HCT116 (cell line): ENCODE measurements around the gene TGFBR3.

Source experiments
- CEBPB ChIP-seq: IDR thresholded peaks from 2 replicates; pipeline ENCODE4 v1.6.1; 2012; ENCODE audit warnings: low read depth
- CTCF ChIP-seq, 3 experiments: fragments of 200-600 bp in 1 of 3; sonication (generic) in 1 of 3; IDR thresholded peaks in 2 of 3; conservative IDR thresholded peaks in 1 of 3; 2 replicates each; pipeline ENCODE4 v1.5.1; 2012 to 2017; ENCODE audit warnings: low read depth in 2 of 3, low read length in 2 of 3, antibody characterized with exemption in 1 of 3, borderline replicate concordance in 1 of 3, control low read depth in 1 of 3, mild to moderate bottlenecking in 1 of 3, mixed read lengths in 1 of 3, mixed run types in 1 of 3, moderate library complexity in 1 of 3; ENCODE audit not compliant: insufficient read depth in 1 of 3
- EZH2 ChIP-seq: fragments of 200-600 bp; sonication (generic); IDR thresholded peaks from 2 replicates; pipeline ENCODE4 v1.6.1; 2017; ENCODE audit warnings: antibody characterized with exemption, mixed run types
- EZH2phosphoT487 ChIP-seq: fragments of 200-600 bp; IDR thresholded peaks from 2 replicates; pipeline ENCODE4 v1.6.1; 2018; ENCODE audit warnings: antibody characterized with exemption, borderline replicate concordance
- FOSL1 ChIP-seq: IDR thresholded peaks from 2 replicates; pipeline ENCODE4 v1.6.1; 2012; ENCODE audit warnings: low read depth
- JUND ChIP-seq: IDR thresholded peaks from 2 replicates; pipeline ENCODE4 v1.6.1; 2012
- MAX ChIP-seq: IDR thresholded peaks from 2 replicates; pipeline ENCODE4 v1.6.1; 2012
- POLR2A ChIP-seq: IDR thresholded peaks from 2 replicates; pipeline ENCODE4 v1.7.0; 2011; ENCODE audit warnings: borderline replicate concordance; ENCODE audit not compliant: insufficient read depth, insufficient read length; ENCODE audit errors: extremely low read depth
- POLR2AphosphoS5 ChIP-seq: IDR thresholded peaks from 2 replicates; pipeline ENCODE4 v1.6.1; 2011; ENCODE audit warnings: mild to moderate bottlenecking, low read depth, low read length, moderate library complexity
- RAD21 ChIP-seq: IDR thresholded peaks from 2 replicates; pipeline ENCODE4 v1.6.1; 2012; ENCODE audit warnings: low read depth, mild to moderate bottlenecking
- REST ChIP-seq: IDR thresholded peaks from 2 replicates; pipeline ENCODE4 v1.6.1; 2012; ENCODE audit warnings: low read depth
- TCF7L2 ChIP-seq: IDR thresholded peaks from 2 replicates; pipeline ENCODE4 v1.7.0; 2011; ENCODE audit warnings: borderline replicate concordance, inconsistent platforms; ENCODE audit not compliant: insufficient read depth, insufficient read length; ENCODE audit errors: extremely low read depth
- YY1 ChIP-seq: IDR thresholded peaks from 2 replicates; pipeline ENCODE4 v1.6.1; 2011; ENCODE audit warnings: low read length, low read depth, moderate library complexity, mild to moderate bottlenecking; ENCODE audit not compliant: insufficient replicate concordance; ENCODE audit errors: extremely low read depth
- ZBTB33 ChIP-seq: IDR thresholded peaks from 2 replicates; pipeline ENCODE4 v1.6.1; 2011; ENCODE audit warnings: mild to moderate bottlenecking, low read length, moderate library complexity; ENCODE audit not compliant: insufficient replicate concordance; ENCODE audit errors: extremely low read depth

- TF ChIP-seq CEBPB, result no peak
- no peak for TF ChIP-seq CTCF (IDR thresholded peaks at IDR 0.05 in 2 of 3, conservative IDR thresholded peaks at IDR 0.05 in 1 of 3; ENCODE audit: borderline replicate concordance in 1 of 3, insufficient read depth in 1 of 3, low read depth in 2 of 3, low read length in 2 of 3)
- no peak for TF ChIP-seq POLR2A
- no peak for TF ChIP-seq TCF7L2
- TF ChIP-seq YY1, result no peak
- TF ChIP-seq REST, result no peak
- no peak for TF ChIP-seq EZH2phosphoT487
- TF ChIP-seq EZH2, result no peak
- TF ChIP-seq JUND, result no peak
- TF ChIP-seq POLR2AphosphoS5, result no peak
- TF ChIP-seq RAD21, result no peak
- TF ChIP-seq FOSL1, result no peak
- TF ChIP-seq MAX, result no peak
- TF ChIP-seq ZBTB33, result no peak
Measured at GRCh38 chr1:91725618-91725988, 160.3 kb downstream of the TGFBR3 start.
